Measurements from ENCODE around the gene CEP41. TPM values are rescaled to one million over a fixed set of nuclear protein-coding genes. Genes with fewer than 3 reads are reported as not detected.
"Not testable (repeated sequence)": the region's sequence is repeated elsewhere in the genome, so short reads cannot be mapped to it uniquely, and the experiment has no call there.

CEP41 gene
- polyA plus RNA-seq, 1 donor (not counting 4 experiments of a cell fraction or from before 2014, with no cell fraction given) = 13.4 TPM

DNA sequence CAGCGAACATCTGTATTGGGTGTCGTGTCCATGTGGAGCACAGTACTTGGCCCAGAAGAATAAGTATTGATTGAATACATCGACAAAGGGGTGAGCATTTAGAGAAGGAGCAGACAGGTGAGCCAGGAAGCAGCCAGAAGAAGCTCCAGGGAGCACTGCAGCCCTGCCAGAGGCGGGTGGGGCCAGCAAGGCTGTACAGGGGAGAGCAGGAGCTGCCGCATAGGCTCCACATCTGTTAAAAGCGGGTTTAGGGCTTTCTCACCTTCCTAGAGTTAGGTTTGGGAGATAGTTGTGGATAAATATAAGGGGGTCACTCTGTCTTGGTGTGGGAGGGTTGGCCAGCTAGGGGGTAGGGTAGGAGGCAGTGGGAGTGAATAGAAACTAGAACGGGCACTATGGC is 61.8 kb downstream of the CEP41 start:
- H3K9me1 ChIP-seq (ENCODE audit: control insufficient read depth, extremely low read depth, insufficient read depth, low read length) = no peaks in the 10 kb centered on the region
- no peak overlapping the region for H3K27ac ChIP-seq (ENCODE audit: control insufficient read depth, insufficient read depth, low read length)
- FAIRE-seq = no peak
- H3K9me3 ChIP-seq (ENCODE audit: control insufficient read depth, low read depth, low read length) = peaks cover 6% of the 10 kb centered on the region
- DNase-seq (ENCODE audit: low read depth, low spot score) = no peak
- TF ChIP-seq, protein P1, sequence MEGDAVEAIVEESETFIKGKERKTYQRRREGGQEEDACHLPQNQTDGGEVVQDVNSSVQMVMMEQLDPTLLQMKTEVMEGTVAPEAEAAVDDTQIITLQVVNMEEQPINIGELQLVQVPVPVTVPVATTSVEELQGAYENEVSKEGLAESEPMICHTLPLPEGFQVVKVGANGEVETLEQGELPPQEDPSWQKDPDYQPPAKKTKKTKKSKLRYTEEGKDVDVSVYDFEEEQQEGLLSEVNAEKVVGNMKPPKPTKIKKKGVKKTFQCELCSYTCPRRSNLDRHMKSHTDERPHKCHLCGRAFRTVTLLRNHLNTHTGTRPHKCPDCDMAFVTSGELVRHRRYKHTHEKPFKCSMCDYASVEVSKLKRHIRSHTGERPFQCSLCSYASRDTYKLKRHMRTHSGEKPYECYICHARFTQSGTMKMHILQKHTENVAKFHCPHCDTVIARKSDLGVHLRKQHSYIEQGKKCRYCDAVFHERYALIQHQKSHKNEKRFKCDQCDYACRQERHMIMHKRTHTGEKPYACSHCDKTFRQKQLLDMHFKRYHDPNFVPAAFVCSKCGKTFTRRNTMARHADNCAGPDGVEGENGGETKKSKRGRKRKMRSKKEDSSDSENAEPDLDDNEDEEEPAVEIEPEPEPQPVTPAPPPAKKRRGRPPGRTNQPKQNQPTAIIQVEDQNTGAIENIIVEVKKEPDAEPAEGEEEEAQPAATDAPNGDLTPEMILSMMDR (optimal IDR thresholded peaks at IDR 0.05 in 1 of 3, IDR thresholded peaks at IDR 0.05 in 1 of 3, conservative IDR thresholded peaks at IDR 0.05 in 1 of 3; ENCODE audit: extremely low read depth in 1 of 3, insufficient read depth in 2 of 3, low read length in 3 of 3) = no peak
- no peak for TF ChIP-seq EZH2 (IDR thresholded peaks at IDR 0.05; ENCODE audit: low read length)
- no peak overlapping the region for H3K4me3 ChIP-seq (ENCODE audit: control insufficient read depth in 2 of 3, extremely low read depth in 1 of 3, insufficient read depth in 2 of 3, low read depth in 1 of 3, low read length in 3 of 3)
- no peaks in the 10 kb centered on the region for H4K20me1 ChIP-seq (ENCODE audit: control insufficient read depth, extremely low read depth, insufficient read depth, low read length)
- H3K4me2 ChIP-seq (ENCODE audit: control insufficient read depth, extremely low read depth, insufficient read depth, low read depth, low read length) = no peak overlapping the region
- no peak overlapping the region for H2AFZ ChIP-seq (ENCODE audit: control insufficient read depth, low read length)
- dilution Hi-C loops (cut with MboI; ENCODE audit: extremely low pct_ligation_motif_present, low sequenced_read_pairs) = no loop called here
- H3K27me3 ChIP-seq (ENCODE audit: control insufficient read depth, extremely low read depth, insufficient read depth, low read length) = no peaks in the 10 kb centered on the region
- H3K9ac ChIP-seq (ENCODE audit: control insufficient read depth, extremely low read depth, insufficient read depth, low read length) = no peak overlapping the region
- H3K4me1 ChIP-seq (ENCODE audit: control insufficient read depth, extremely low read depth, insufficient read depth, low read length) = peaks cover 7% of the 10 kb centered on the region
- no peaks in the 10 kb centered on the region for H3K79me2 ChIP-seq (ENCODE audit: control insufficient read depth, insufficient read depth, low read length)
- no peaks in the 10 kb centered on the region for H3K36me3 ChIP-seq (ENCODE audit: control insufficient read depth in 2 of 2, extremely low read depth in 1 of 2, insufficient read depth in 2 of 2, low read length in 2 of 2)

DNA sequence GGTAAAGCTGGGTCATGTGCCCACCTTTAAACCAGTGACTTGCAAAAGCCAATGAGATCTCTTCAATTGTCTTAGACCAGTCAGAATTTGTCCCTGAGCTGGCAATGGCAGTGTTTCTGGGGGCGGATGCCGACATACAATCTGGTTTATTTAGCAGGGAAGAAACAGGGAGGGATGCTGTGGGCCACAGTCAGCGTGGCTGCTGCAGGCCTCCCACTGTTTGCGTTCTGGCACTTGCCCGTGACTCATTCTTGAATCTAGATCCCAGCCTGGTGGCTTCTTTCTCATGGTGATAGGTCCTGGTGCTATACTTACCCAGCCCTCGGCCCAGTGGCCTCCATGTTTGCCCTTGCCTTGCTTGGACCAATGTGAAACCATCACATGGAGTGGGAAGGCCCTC is 63.6 kb downstream of the CEP41 start:
- no peaks in the 10 kb centered on the region for H3K27me3 ChIP-seq (ENCODE audit: control insufficient read depth, extremely low read depth, insufficient read depth, low read length)
- no peak for TF ChIP-seq EZH2 (IDR thresholded peaks at IDR 0.05; ENCODE audit: low read length)
- TF ChIP-seq, protein P1 (optimal IDR thresholded peaks at IDR 0.05 in 1 of 3, IDR thresholded peaks at IDR 0.05 in 1 of 3, conservative IDR thresholded peaks at IDR 0.05 in 1 of 3; ENCODE audit: extremely low read depth in 1 of 3, insufficient read depth in 2 of 3, low read length in 3 of 3) = no peak
- peaks cover 6% of the 10 kb centered on the region for H3K9me3 ChIP-seq (ENCODE audit: control insufficient read depth, low read depth, low read length)
- H3K4me3 ChIP-seq (ENCODE audit: control insufficient read depth in 2 of 3, extremely low read depth in 1 of 3, insufficient read depth in 2 of 3, low read depth in 1 of 3, low read length in 3 of 3) = no peak overlapping the region
- no peak overlapping the region for H3K9ac ChIP-seq (ENCODE audit: control insufficient read depth, extremely low read depth, insufficient read depth, low read length)
- no peaks in the 10 kb centered on the region for H3K36me3 ChIP-seq (ENCODE audit: control insufficient read depth in 2 of 2, extremely low read depth in 1 of 2, insufficient read depth in 2 of 2, low read length in 2 of 2)
- FAIRE-seq = no peak
- no peaks in the 10 kb centered on the region for H3K9me1 ChIP-seq (ENCODE audit: control insufficient read depth, extremely low read depth, insufficient read depth, low read length)
- H3K4me1 ChIP-seq (ENCODE audit: control insufficient read depth, extremely low read depth, insufficient read depth, low read length) = peaks cover 26% of the 10 kb centered on the region
- no peaks in the 10 kb centered on the region for H4K20me1 ChIP-seq (ENCODE audit: control insufficient read depth, extremely low read depth, insufficient read depth, low read length)
- no peak overlapping the region for H2AFZ ChIP-seq (ENCODE audit: control insufficient read depth, low read length)
- no peak for DNase-seq (ENCODE audit: low read depth, low spot score)
- dilution Hi-C loops (cut with MboI; ENCODE audit: extremely low pct_ligation_motif_present, low sequenced_read_pairs) = no loop called here
- no peak overlapping the region for H3K27ac ChIP-seq (ENCODE audit: control insufficient read depth, insufficient read depth, low read length)
- H3K4me2 ChIP-seq (ENCODE audit: control insufficient read depth, extremely low read depth, insufficient read depth, low read depth, low read length) = no peak overlapping the region
- H3K79me2 ChIP-seq (ENCODE audit: control insufficient read depth, insufficient read depth, low read length) = no peaks in the 10 kb centered on the region

DNA sequence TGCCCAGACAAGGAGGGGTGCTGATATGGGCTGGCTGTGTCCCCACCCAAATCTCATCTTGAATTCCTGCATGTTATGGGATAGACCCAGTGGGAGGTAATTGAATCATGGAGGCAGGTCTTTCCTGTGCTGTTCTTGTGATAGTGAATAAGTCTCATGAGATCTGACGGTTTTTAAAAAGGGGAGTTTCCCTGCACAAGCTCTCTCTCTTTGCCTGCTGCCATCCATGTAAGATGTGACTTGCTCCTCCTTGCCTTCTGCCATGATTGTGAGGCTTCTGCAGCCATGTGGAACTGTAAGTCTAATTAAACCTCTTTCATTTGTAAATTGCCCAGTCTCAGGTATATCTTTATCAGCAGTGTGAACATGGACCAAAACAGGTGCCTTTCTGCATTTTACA is 64.4 kb downstream of the CEP41 start:
- DNase-seq (ENCODE audit: low read depth, low spot score); H3K4me3 ChIP-seq (ENCODE audit: control insufficient read depth in 2 of 3, extremely low read depth in 1 of 3, insufficient read depth in 2 of 3, low read depth in 1 of 3, low read length in 3 of 3); H3K9ac ChIP-seq (ENCODE audit: control insufficient read depth, extremely low read depth, insufficient read depth, low read length); H4K20me1 ChIP-seq (ENCODE audit: control insufficient read depth, extremely low read depth, insufficient read depth, low read length); H3K4me2 ChIP-seq (ENCODE audit: control insufficient read depth, extremely low read depth, insufficient read depth, low read depth, low read length); H3K79me2 ChIP-seq (ENCODE audit: control insufficient read depth, insufficient read depth, low read length); H3K9me1 ChIP-seq (ENCODE audit: control insufficient read depth, extremely low read depth, insufficient read depth, low read length); H3K27ac ChIP-seq (ENCODE audit: control insufficient read depth, insufficient read depth, low read length); H3K9me3 ChIP-seq (ENCODE audit: control insufficient read depth, low read depth, low read length); H2AFZ ChIP-seq (ENCODE audit: control insufficient read depth, low read length); H3K27me3 ChIP-seq (ENCODE audit: control insufficient read depth, extremely low read depth, insufficient read depth, low read length); dilution Hi-C loops (cut with MboI; ENCODE audit: extremely low pct_ligation_motif_present, low sequenced_read_pairs); FAIRE-seq; H3K36me3 ChIP-seq (ENCODE audit: control insufficient read depth in 2 of 2, extremely low read depth in 1 of 2, insufficient read depth in 2 of 2, low read length in 2 of 2): not testable (repeated sequence)
- H3K4me1 ChIP-seq (ENCODE audit: control insufficient read depth, extremely low read depth, insufficient read depth, low read length) = peaks cover 27% of the 10 kb centered on the region
